Astrocyte of the spinal cord (primary cell): ENCODE data around the gene DPP9.

Source experiments
- DNase-seq: peaks from one replicate; pipeline ENCODE4 v3.0.0; 2011; ENCODE audit warnings: low read depth, low spot score
- H3K4me3 ChIP-seq: 2 replicates; pipeline ENCODE4 v1.5.1; 2011; ENCODE audit warnings: low read depth, mild to moderate bottlenecking, low read length, moderate library complexity
- in situ Hi-C: cut with HindIII; loops from 2 replicates; pipeline ENCODE4 v1.10.0; 2017; ENCODE audit warnings: low sequenced_read_pairs
- TF ChIP-seq, protein P1 (sequence below): IDR thresholded peaks from 2 replicates; pipeline ENCODE4 v1.5.1; 2012; ENCODE audit warnings: low read depth, mild to moderate bottlenecking, low read length, inconsistent platforms

DPP9 gene

DNA sequence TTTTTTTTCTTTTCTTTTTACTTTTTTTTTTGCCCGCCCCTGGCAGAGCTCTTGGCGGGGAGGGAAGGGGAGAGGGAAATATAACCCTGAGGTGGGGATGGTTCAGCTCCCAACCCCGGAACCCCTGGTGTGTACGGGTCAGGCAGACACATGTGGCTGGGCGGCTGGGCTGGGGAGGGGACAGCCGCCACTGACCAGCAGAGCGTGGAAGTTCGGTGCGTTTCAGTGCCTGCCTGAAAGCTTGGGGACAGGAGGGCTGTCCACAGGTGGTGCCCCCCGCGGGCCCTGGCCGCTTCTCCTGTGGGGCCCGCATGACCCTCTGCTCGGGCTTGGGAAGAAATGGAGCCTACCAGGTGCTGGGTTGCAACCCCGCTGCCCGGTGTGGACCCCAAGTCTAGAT, 48.3 kb downstream of the DPP9 start:
- in situ Hi-C loops: no loop called here
- TF ChIP-seq, protein P1, sequence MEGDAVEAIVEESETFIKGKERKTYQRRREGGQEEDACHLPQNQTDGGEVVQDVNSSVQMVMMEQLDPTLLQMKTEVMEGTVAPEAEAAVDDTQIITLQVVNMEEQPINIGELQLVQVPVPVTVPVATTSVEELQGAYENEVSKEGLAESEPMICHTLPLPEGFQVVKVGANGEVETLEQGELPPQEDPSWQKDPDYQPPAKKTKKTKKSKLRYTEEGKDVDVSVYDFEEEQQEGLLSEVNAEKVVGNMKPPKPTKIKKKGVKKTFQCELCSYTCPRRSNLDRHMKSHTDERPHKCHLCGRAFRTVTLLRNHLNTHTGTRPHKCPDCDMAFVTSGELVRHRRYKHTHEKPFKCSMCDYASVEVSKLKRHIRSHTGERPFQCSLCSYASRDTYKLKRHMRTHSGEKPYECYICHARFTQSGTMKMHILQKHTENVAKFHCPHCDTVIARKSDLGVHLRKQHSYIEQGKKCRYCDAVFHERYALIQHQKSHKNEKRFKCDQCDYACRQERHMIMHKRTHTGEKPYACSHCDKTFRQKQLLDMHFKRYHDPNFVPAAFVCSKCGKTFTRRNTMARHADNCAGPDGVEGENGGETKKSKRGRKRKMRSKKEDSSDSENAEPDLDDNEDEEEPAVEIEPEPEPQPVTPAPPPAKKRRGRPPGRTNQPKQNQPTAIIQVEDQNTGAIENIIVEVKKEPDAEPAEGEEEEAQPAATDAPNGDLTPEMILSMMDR: no peak
- no peak overlapping the region for H3K4me3 ChIP-seq
- no peak for DNase-seq

- no peak overlapping the region for H3K4me3 ChIP-seq
- TF ChIP-seq, protein P1: no peak
- no peak for DNase-seq
- in situ Hi-C loops: no loop called here
Observed at GRCh38 chr19:4673726-4674125, 49.9 kb downstream of the DPP9 start.

- no peak overlapping the region for H3K4me3 ChIP-seq
- in situ Hi-C loops: no loop called here
- TF ChIP-seq, protein P1: no peak
- DNase-seq: no peak
Observed at GRCh38 chr19:4673216-4673615, 50.4 kb downstream of the DPP9 start.

- TF ChIP-seq, protein P1: no peak
- in situ Hi-C loops: no loop called here
- no peak overlapping the region for H3K4me3 ChIP-seq
- DNase-seq: no peak
Observed at GRCh38 chr19:4671185-4671851, 52.3 kb downstream of the DPP9 start.

DNA sequence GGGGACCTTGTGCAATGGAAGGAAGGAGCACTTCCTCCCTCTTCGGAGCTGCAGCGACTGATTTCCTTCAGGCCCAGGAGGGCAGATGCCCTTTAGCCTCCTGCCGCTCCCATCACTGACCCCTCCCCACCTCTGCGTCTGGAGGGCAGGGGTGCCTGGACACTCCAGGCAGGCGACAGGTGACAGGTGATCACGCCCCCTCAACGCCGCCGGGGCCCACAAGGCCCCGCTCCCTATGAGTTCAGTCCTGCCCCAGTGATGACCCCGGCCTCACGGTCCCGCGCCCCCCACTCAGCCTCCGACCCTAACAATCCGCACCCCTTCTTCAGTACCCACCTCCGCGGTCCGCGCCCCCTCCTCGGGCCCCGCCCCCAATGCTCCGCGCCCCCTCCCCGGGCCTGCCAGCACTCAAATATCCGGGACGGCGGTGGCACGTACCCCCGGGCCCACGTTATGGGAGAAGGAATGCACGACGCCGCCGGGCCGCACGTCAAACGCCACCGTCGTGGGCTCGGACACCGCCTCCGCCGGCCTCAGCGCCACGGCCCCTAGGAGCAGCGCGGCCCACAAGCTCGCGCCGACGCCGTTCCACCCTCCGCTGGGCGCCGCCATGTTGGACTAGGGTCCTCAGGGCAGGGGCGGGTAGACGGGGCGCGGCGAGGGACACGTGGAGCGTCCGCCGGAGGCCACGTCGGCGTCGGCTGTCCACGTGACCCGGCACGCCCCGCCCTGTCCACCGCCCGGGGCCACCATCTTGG, 53.7 kb downstream of the DPP9 start, which contains the start of gene MYDGF:
Gene MYDGF (minus strand): TSS at position 620 of the 758 bp plus-strand sequence. CDS start 8 bp downstream, at position 612.
- in situ Hi-C loops: no loop called here
- TF ChIP-seq, protein P1: no peak
- peak within 1 kb of the TSS; percentile 93 for H3K4me3 ChIP-seq
- peak; percentile 88 for DNase-seq

- TF ChIP-seq, protein P1: no peak
- H3K4me3 ChIP-seq: no peak overlapping the region
- in situ Hi-C loops: no loop called here
- no peak for DNase-seq
Observed at GRCh38 chr19:4664642-4665041, 59.0 kb downstream of the DPP9 start.
